SK-N-SH (cell line): ENCODE results near the gene GOT1. TPM values are rescaled to one million over a fixed set of nuclear protein-coding genes. Genes with fewer than 3 reads are reported as not detected.

Experiments used
- CTCF ChIA-PET: fragments of 300-600, 350-600 bp; formaldehyde crosslinking; extraction: SDS; loops from one replicate; lab custom pipeline; 2021; lab: Yijun Ruan, JAX
- POLR2A ChIA-PET: fragments of 350-600 bp; sonication (Branson Sonifier 250); formaldehyde crosslinking; extraction: SDS; loops from one replicate; lab custom pipeline; 2020; ENCODE audit warnings: antibody characterized with exemption, inconsistent platforms; lab: Yijun Ruan, JAX
- DNase-seq: peaks from one replicate; pipeline ENCODE4 v3.0.0; 2012
- H2AFZ ChIP-seq: fragments of 200-600 bp; sonication (generic); 2 replicates; pipeline ENCODE4 v1.8.1; 2016; ENCODE audit warnings: antibody characterized with exemption, mild to moderate bottlenecking, low read depth
- H3F3A ChIP-seq: fragments of 200-600 bp; sonication (generic); replicated peaks from 2 replicates; pipeline ENCODE3; 2016; ENCODE audit warnings: antibody characterized with exemption, mild to moderate bottlenecking; ENCODE audit not compliant: insufficient read depth
- H3K27ac ChIP-seq, 2 experiments: fragments of 200-500 bp in 1 of 2; fragments of 200-600 bp in 1 of 2; sonication (Bioruptor generic) in 1 of 2; sonication (generic), shearing (Covaris generic) in 1 of 2; 2 replicates each; pipeline versions ENCODE4 v1.5.1 to v1.6.1; 2014 to 2016; ENCODE audit warnings: low read depth in 2 of 2, inconsistent platforms in 1 of 2, low read length in 1 of 2, mild to moderate bottlenecking in 1 of 2, mixed read lengths in 1 of 2
- H3K27me3 ChIP-seq: fragments of 200-600 bp; sonication (generic), shearing (Covaris generic); 2 replicates; pipeline ENCODE4 v1.6.1; 2016; ENCODE audit warnings: mixed run types; ENCODE audit not compliant: insufficient read depth
- H3K36me3 ChIP-seq, 2 experiments: fragments of 200-500 bp in 1 of 2; fragments of 200-600 bp in 1 of 2; sonication (Bioruptor generic) in 1 of 2; sonication (generic) in 1 of 2; replicated peaks in 1 of 2; 2 replicates each; pipeline versions ENCODE3 to v1.5.1; 2014 to 2016; ENCODE audit warnings: low read length in 1 of 2, mild to moderate bottlenecking in 1 of 2; ENCODE audit not compliant: insufficient read depth in 2 of 2, control insufficient read depth in 1 of 2
- H3K4me1 ChIP-seq, 2 experiments: fragments of 200-500 bp in 1 of 2; fragments of 200-600 bp in 1 of 2; sonication (Bioruptor generic) in 1 of 2; sonication (generic), shearing (Covaris generic) in 1 of 2; 2 replicates each; pipeline versions ENCODE4 v1.5.1 to v1.6.1; 2014 to 2016; ENCODE audit warnings: low read depth in 1 of 2, low read length in 1 of 2, mixed run types in 1 of 2; ENCODE audit not compliant: insufficient read depth in 2 of 2, control insufficient read depth in 1 of 2
- H3K4me2 ChIP-seq: fragments of 200-600 bp; sonication (generic), shearing (Covaris generic); 2 replicates; pipeline ENCODE4 v1.6.1; 2017; ENCODE audit warnings: mixed run types
- H3K4me3 ChIP-seq, 2 experiments: fragments of 200-500 bp in 1 of 2; fragments of 200-600 bp in 1 of 2; sonication (Bioruptor generic) in 1 of 2; sonication (generic), shearing (Covaris generic) in 1 of 2; 2 replicates each; pipeline versions ENCODE4 v1.5.1 to v1.8.1; 2014 to 2016; ENCODE audit warnings: low read depth in 2 of 2, inconsistent platforms in 1 of 2, low read length in 1 of 2, mild to moderate bottlenecking in 1 of 2, mixed read lengths in 1 of 2, moderate library complexity in 1 of 2
- H3K79me2 ChIP-seq: fragments of 200-600 bp; sonication (generic); 2 replicates; pipeline ENCODE4 v1.8.1; 2017; ENCODE audit warnings: mild to moderate bottlenecking; ENCODE audit not compliant: insufficient read depth
- H3K9ac ChIP-seq: fragments of 200-600 bp; sonication (generic); 2 replicates; pipeline ENCODE4 v1.6.1; 2017; ENCODE audit warnings: mixed run types
- H3K9me2 ChIP-seq: fragments of 200-600 bp; sonication (generic); 2 replicates; pipeline ENCODE4 v1.6.1; 2017; ENCODE audit warnings: mixed run types
- H3K9me3 ChIP-seq: fragments of 200-600 bp; sonication (generic); 2 replicates; pipeline ENCODE4 v1.6.1; 2017; ENCODE audit warnings: mixed run types, mild to moderate bottlenecking, moderate library complexity
- H4K20me1 ChIP-seq: fragments of 200-600 bp; sonication (generic); 2 replicates; pipeline ENCODE4 v1.6.1; 2017; ENCODE audit warnings: mild to moderate bottlenecking, mixed run types; ENCODE audit not compliant: insufficient read depth
- EP300 ChIP-seq, 2 experiments: IDR thresholded peaks; 2 replicates each; pipeline versions ENCODE4 v1.4.0 to v1.6.1; 2012; ENCODE audit warnings: borderline replicate concordance in 1 of 2, low read depth in 1 of 2, low read length in 1 of 2
- FOSL2 ChIP-seq: IDR thresholded peaks from 2 replicates; pipeline ENCODE4 v1.4.0; 2012; ENCODE audit warnings: low read depth, mild to moderate bottlenecking, moderate library complexity, borderline replicate concordance
- JUND ChIP-seq: IDR thresholded peaks from 2 replicates; pipeline ENCODE4 v1.4.0; 2012
- MAX ChIP-seq: IDR thresholded peaks from 2 replicates; pipeline ENCODE4 v1.4.0; 2012; ENCODE audit warnings: low read depth
- MEF2A ChIP-seq: IDR thresholded peaks from 2 replicates; pipeline ENCODE4 v1.4.0; 2012; ENCODE audit warnings: low read depth, borderline replicate concordance
- RCOR1 ChIP-seq: fragments of 150-350 bp; IDR thresholded peaks from 2 replicates; pipeline ENCODE4 v1.6.1; 2017; ENCODE audit warnings: antibody characterized with exemption, low read length
- SIN3A ChIP-seq: IDR thresholded peaks from 2 replicates; pipeline ENCODE4 v1.6.1; 2012; ENCODE audit warnings: low read depth, mild to moderate bottlenecking, low read length, moderate library complexity, borderline replicate concordance
- TEAD4 ChIP-seq: IDR thresholded peaks from 2 replicates; pipeline ENCODE4 v1.4.0; 2012; ENCODE audit warnings: mild to moderate bottlenecking, borderline replicate concordance; ENCODE audit not compliant: insufficient read depth
- WGBS: methylation state at CpG from one replicate; pipeline ENCODE4 v1.1.6; 2017; ENCODE audit warnings: low lambda C conversion rate; 5-methylcytosine and 5-hydroxymethylcytosine counted together
- polyA plus RNA-seq, 3 experiments: library from polyadenylated mRNA; depleted of rRNA; stranded (reverse); fragments of >200 nt; gene quantifications; 2 replicates each; pipeline ENCODE4 v1.2.3, GENCODE V29; 2012
- TF ChIP-seq, protein P1 (sequence below): fragments of 200-600 bp; sonication (generic); IDR thresholded peaks from 2 replicates; pipeline ENCODE4 v1.6.1; 2017; ENCODE audit warnings: antibody characterized with exemption, mild to moderate bottlenecking, moderate library complexity
- TF ChIP-seq, protein P2 (sequence below): IDR thresholded peaks from 2 replicates; pipeline ENCODE4 v1.4.0; 2012; ENCODE audit warnings: low read depth, borderline replicate concordance

The GOT1 gene
- polyA plus RNA-seq, 1 of the 3 experiments (the other 2 are of a cell fraction), result 9.8 TPM

GRCh38 chr10:99395750-99396445, 34.5 kb downstream of the GOT1 start (continued):
- TF ChIP-seq EP300 (IDR thresholded peaks at IDR 0.05; ENCODE audit: borderline replicate concordance in 1 of 2, low read depth in 1 of 2, low read length in 1 of 2), result no peak
- peak; percentile 44 for TF ChIP-seq JUND
- no peak for TF ChIP-seq MEF2A
- peak; percentile 54; the same call in 1 of the 2 replicates for TF ChIP-seq SIN3A
- TF ChIP-seq FOSL2, result peak; percentile 65
- no peak; the same call in 1 of the 2 replicates for TF ChIP-seq MAX
- TF ChIP-seq RCOR1, result no peak
- TF ChIP-seq, protein P1, sequence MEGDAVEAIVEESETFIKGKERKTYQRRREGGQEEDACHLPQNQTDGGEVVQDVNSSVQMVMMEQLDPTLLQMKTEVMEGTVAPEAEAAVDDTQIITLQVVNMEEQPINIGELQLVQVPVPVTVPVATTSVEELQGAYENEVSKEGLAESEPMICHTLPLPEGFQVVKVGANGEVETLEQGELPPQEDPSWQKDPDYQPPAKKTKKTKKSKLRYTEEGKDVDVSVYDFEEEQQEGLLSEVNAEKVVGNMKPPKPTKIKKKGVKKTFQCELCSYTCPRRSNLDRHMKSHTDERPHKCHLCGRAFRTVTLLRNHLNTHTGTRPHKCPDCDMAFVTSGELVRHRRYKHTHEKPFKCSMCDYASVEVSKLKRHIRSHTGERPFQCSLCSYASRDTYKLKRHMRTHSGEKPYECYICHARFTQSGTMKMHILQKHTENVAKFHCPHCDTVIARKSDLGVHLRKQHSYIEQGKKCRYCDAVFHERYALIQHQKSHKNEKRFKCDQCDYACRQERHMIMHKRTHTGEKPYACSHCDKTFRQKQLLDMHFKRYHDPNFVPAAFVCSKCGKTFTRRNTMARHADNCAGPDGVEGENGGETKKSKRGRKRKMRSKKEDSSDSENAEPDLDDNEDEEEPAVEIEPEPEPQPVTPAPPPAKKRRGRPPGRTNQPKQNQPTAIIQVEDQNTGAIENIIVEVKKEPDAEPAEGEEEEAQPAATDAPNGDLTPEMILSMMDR, result no peak
- TF ChIP-seq TEAD4, result peak; percentile 38; the same call in 1 of the 2 replicates

DNA sequence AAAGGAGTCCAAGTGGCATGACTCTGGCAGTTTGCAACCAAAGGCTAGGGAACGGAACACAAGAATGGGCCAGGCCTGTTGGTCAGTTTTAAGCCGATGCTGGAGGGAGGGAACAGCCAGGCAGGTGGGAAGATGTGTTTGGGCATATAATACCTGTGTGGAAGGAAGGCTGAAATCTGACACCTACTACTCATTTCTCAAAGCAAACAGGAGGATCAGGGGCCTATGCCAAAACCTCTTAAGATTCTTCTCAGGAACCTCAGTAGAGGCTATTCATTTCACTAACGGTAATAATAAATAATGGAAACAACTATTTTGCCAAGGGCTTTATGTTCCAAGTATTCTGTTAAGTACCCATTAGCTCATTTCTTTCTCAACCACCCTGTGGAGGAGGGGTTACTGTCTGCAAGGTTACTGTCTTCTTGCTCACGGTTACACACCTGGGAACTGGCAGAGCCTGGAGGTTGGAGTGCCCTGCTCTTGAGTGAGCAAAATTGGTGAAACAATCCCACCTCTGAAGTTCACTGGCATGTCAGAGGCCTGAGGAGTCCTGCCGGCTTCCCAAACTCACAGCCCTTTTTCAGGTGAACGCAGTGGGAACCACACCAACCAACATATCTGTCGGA, 35.5 kb downstream of the GOT1 start:
- no peak overlapping the region for H3K4me3 ChIP-seq
- DNase-seq, result no peak
- peak overlapping the region in 1 of 2 experiments; percentile 77; a peak in 3 of 4 replicates for H3K27ac ChIP-seq
- ChIA-PET CTCF (interaction anchor here (0.6 kb wide), 1 partner anchor 217 kb away, joined by 3 read pairs; no protein-coding TSS in a partner anchor), POLR2A (no interaction called here)
- no peaks in the 10 kb centered on the region for H3K9me2 ChIP-seq
- H3K9ac ChIP-seq, result no peak overlapping the region; the same call in 1 of the 2 replicates
- 95% methylated on average over 7 of the region's 7 CpGs for WGBS
- H3K4me2 ChIP-seq, result peak overlapping the region; percentile 30; the same call in 1 of the 2 replicates
- H2AFZ ChIP-seq, result no peak overlapping the region
- no peaks in the 10 kb centered on the region for H3K9me3 ChIP-seq
- H3K79me2 ChIP-seq, result no peaks in the 10 kb centered on the region
- H3K27me3 ChIP-seq, result no peaks in the 10 kb centered on the region; the same call in 1 of the 2 replicates
- H4K20me1 ChIP-seq, result no peaks in the 10 kb centered on the region
- TF ChIP-seq, protein P2, sequence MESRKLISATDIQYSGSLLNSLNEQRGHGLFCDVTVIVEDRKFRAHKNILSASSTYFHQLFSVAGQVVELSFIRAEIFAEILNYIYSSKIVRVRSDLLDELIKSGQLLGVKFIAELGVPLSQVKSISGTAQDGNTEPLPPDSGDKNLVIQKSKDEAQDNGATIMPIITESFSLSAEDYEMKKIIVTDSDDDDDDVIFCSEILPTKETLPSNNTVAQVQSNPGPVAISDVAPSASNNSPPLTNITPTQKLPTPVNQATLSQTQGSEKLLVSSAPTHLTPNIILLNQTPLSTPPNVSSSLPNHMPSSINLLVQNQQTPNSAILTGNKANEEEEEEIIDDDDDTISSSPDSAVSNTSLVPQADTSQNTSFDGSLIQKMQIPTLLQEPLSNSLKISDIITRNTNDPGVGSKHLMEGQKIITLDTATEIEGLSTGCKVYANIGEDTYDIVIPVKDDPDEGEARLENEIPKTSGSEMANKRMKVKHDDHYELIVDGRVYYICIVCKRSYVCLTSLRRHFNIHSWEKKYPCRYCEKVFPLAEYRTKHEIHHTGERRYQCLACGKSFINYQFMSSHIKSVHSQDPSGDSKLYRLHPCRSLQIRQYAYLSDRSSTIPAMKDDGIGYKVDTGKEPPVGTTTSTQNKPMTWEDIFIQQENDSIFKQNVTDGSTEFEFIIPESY, result no peak
- TF ChIP-seq RCOR1 (no peak), TEAD4 (no peak)
- peaks cover 24% of the 10 kb centered on the region for H3F3A ChIP-seq
- H3K4me1 ChIP-seq, result peaks cover 0 to 12% of the 10 kb centered on the region in 2 experiments; a peak in 2 of 4 replicates
- H3K36me3 ChIP-seq, result peaks cover 9 to 10% of the 10 kb centered on the region in 2 experiments
